ENCODE measurements around the gene MITF.

DNA sequence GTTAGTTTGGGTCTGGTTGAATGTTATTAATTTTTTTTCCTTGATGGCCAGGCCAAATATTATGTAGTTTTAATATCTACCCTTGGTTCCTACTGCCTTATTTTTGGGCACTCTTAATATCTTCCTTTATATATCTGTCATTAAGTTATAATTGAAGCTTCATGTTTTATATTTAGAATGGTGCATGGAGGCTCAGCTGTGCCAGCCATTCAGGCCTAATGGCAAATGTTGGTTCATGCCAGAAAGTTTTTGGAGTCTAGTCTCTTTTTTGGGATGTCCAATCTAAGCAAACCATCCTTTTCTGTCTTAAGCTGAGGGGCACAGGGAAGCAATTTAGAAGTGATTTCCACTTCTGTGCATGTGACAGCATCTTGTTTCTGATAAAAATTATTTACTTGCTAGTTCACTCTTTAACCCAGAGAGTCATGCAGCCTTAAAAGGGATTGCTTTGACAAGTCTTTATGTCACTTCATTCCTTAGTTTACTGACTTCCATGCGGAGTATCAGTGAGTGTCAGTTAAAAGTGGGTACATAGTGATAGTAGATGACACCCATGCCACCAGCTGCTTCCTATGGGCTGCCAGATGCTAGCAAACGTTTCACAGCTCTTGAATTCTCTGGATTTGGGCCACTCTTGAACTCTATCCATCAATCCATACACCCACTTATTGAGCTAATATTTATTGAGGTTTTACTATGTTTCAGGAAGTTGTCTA is 33.0 kb downstream of the MITF start:
- TF ChIP-seq POLR2AphosphoS5 (IDR thresholded peaks at IDR 0.05; ENCODE audit: borderline replicate concordance, low read depth, low read length), result no peak
- TF ChIP-seq EZH2 (IDR thresholded peaks at IDR 0.05), result no peak
- no peak for TF ChIP-seq FOXP2 (optimal IDR thresholded peaks at IDR 0.05; ENCODE audit: control extremely low read depth, extremely low read length, insufficient read depth)
